ENCODE results near the gene PI4K2B.

DNA sequence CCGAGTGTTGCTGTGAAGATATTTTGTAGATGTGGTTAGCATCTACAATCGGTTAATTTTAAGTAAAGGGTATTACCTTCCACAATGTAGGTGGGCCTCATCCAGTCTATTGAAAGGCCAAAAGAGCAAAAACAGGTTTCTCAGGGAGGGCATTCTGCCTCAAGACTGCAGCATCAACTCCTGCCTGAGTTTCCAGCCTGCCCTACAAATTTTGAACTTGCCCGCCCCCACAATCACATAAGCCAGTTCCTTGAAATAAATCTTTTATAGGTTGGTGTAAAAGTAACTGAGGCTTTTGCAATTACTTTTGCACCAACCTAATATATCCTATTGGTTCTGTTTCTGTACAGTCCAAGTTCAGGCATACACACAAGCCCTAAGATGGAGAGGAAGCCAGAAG lies 22.1 kb upstream of the PI4K2B start:
- TF ChIP-seq, protein P1, sequence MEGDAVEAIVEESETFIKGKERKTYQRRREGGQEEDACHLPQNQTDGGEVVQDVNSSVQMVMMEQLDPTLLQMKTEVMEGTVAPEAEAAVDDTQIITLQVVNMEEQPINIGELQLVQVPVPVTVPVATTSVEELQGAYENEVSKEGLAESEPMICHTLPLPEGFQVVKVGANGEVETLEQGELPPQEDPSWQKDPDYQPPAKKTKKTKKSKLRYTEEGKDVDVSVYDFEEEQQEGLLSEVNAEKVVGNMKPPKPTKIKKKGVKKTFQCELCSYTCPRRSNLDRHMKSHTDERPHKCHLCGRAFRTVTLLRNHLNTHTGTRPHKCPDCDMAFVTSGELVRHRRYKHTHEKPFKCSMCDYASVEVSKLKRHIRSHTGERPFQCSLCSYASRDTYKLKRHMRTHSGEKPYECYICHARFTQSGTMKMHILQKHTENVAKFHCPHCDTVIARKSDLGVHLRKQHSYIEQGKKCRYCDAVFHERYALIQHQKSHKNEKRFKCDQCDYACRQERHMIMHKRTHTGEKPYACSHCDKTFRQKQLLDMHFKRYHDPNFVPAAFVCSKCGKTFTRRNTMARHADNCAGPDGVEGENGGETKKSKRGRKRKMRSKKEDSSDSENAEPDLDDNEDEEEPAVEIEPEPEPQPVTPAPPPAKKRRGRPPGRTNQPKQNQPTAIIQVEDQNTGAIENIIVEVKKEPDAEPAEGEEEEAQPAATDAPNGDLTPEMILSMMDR (IDR thresholded peaks at IDR 0.05; ENCODE audit: low read depth, low read length, poor library complexity, severe bottlenecking), result no peak
- TF ChIP-seq EZH2phosphoT487 (IDR thresholded peaks at IDR 0.05; ENCODE audit: borderline replicate concordance, low read length), result no peak

Measured in DOHH2 (cell line).